ENCODE data around the gene RNF220.

GRCh38 chr1:44631647-44632539 is 226.8 kb downstream of the RNF220 start:
- TF ChIP-seq CBFB (CRISPR knock-in tag; IDR thresholded peaks at IDR 0.05; ENCODE audit: low read depth) (no peak), USF2 (CRISPR knock-in tag; IDR thresholded peaks at IDR 0.05) (peak; percentile 98), CTCF (IDR thresholded peaks at IDR 0.05) (no peak), NFYB (CRISPR knock-in tag; conservative IDR thresholded peaks at IDR 0.05; ENCODE audit: low read depth) (no peak), STAT6 (CRISPR knock-in tag; conservative IDR thresholded peaks at IDR 0.05; ENCODE audit: low read depth) (no peak), TEAD1 (CRISPR knock-in tag; IDR thresholded peaks at IDR 0.05) (peak; percentile 47; the same call in 1 of the 2 replicates), RELA (CRISPR knock-in tag; IDR thresholded peaks at IDR 0.05; ENCODE audit: borderline replicate concordance) (peak; percentile 39; the same call in 1 of the 2 replicates), E2F1 (CRISPR knock-in tag; IDR thresholded peaks at IDR 0.05) (no peak), SOX15 (CRISPR knock-in tag; IDR thresholded peaks at IDR 0.05) (no peak), MAX (CRISPR knock-in tag; IDR thresholded peaks at IDR 0.05) (peak; percentile 78; the same call in 1 of the 2 replicates), FOXP4 (CRISPR knock-in tag; IDR thresholded peaks at IDR 0.05) (peak; percentile 55; the same call in 1 of the 2 replicates), ZBTB21 (CRISPR knock-in tag; IDR thresholded peaks at IDR 0.05; ENCODE audit: borderline replicate concordance) (no peak), ZNF263 (CRISPR knock-in tag; IDR thresholded peaks at IDR 0.05; ENCODE audit: low read depth) (no peak), NFE2L1 (CRISPR knock-in tag; IDR thresholded peaks at IDR 0.05) (no peak)

All from WTC11 (cell line).